Caco-2 (cell line): ENCODE data around the gene HHIPL1. TPM values are rescaled to one million over a fixed set of nuclear protein-coding genes. Genes with fewer than 3 reads are reported as not detected.

Source experiments
- BruUV-seq: library from RNA; stranded (reverse); fragments of 400-500 nt; replicated peaks from 2 replicates; lab custom pipeline; 2021; lab: Mats Ljungman, UMichigan
- CTCF ChIA-PET: fragments of 300-600 bp; sonication (Branson Sonifier 250); formaldehyde crosslinking; loops from one replicate; lab custom pipeline; 2022; ENCODE audit warnings: antibody characterized with exemption; lab: Charles Lee
- POLR2A ChIA-PET: fragments of 300-600 bp; sonication (Branson Sonifier 250); formaldehyde crosslinking; loops from one replicate; lab custom pipeline; 2022; ENCODE audit warnings: antibody characterized with exemption; lab: Charles Lee
- DNase-seq, 2 experiments: peaks; one replicate each; pipeline versions ENCODE4 v3.0.0 to v3.0.0-alpha.2; 2020 to 2022
- H3K27me3 ChIP-seq: replicated peaks from 2 replicates; pipeline ENCODE4 v1.6.0; 2011; ENCODE audit warnings: low read length; ENCODE audit not compliant: control insufficient read depth, insufficient read depth
- H3K36me3 ChIP-seq: 2 replicates; pipeline ENCODE4 v1.5.1; 2011; ENCODE audit warnings: low read length; ENCODE audit not compliant: control insufficient read depth, insufficient read depth
- H3K4me1 ChIP-seq: fragments of 250-450 bp; sonication (Bioruptor Pico); 2 replicates; pipeline ENCODE4 v1.5.1; 2020; ENCODE audit warnings: mild to moderate bottlenecking
- H3K4me3 ChIP-seq: 2 replicates; pipeline ENCODE4 v1.5.1; 2011; ENCODE audit warnings: low read depth, mild to moderate bottlenecking, control low read depth, low read length
- H3K9me3 ChIP-seq: fragments of 250-450 bp; sonication (Bioruptor Pico); 2 replicates; pipeline ENCODE4 v1.5.1; 2020; ENCODE audit warnings: mild to moderate bottlenecking, moderate library complexity
- H3K27ac Mint-ChIP-seq: one replicate; pipeline ENCODE4 v1.8.0; 2022; ENCODE audit warnings: mixed read lengths; ENCODE audit not compliant: unreplicated experiment
- H3K27me3 Mint-ChIP-seq: one replicate; pipeline ENCODE4 v1.8.0; 2022; ENCODE audit warnings: mixed read lengths; ENCODE audit not compliant: insufficient read depth, unreplicated experiment
- H3K36me3 Mint-ChIP-seq: one replicate; pipeline ENCODE4 v1.8.0; 2022; ENCODE audit warnings: mild to moderate bottlenecking, mixed read lengths; ENCODE audit not compliant: insufficient read depth, unreplicated experiment
- H3K4me1 Mint-ChIP-seq: one replicate; pipeline ENCODE4 v1.8.0; 2022; ENCODE audit warnings: low read depth, mixed read lengths; ENCODE audit not compliant: unreplicated experiment
- H3K4me3 Mint-ChIP-seq: one replicate; pipeline ENCODE4 v1.8.0; 2022; ENCODE audit warnings: mild to moderate bottlenecking, moderate library complexity, mixed read lengths; ENCODE audit not compliant: unreplicated experiment
- H3K9me3 Mint-ChIP-seq: one replicate; pipeline ENCODE4 v1.8.0; 2022; ENCODE audit warnings: mixed read lengths; ENCODE audit not compliant: unreplicated experiment
- intact Hi-C: fragments of 100-400 bp; cut with micrococcal nuclease; formaldehyde crosslinking; loops from one replicate; pipeline ENCODE4 v1.10.0; 2022; ENCODE audit not compliant: unreplicated experiment
- total RNA-seq: library from RNA; stranded (reverse); gene quantifications from 2 replicates; pipeline ENCODE4 v1.2.3, GENCODE V29; 2022
- TF ChIP-seq, protein P1 (sequence below), 2 experiments: fragments of 200-600 bp in 1 of 2; IDR thresholded peaks; 1 replicate in 1 of 2; 2 replicates in 1 of 2; pipeline versions ENCODE4 v1.5.1 to v1.8.0; 2011 to 2022; ENCODE audit warnings: antibody characterized with exemption in 1 of 2, control low read depth in 1 of 2, inconsistent platforms in 1 of 2, low read depth in 1 of 2, low read length in 1 of 2, mild to moderate bottlenecking in 1 of 2, moderate library complexity in 1 of 2; ENCODE audit not compliant: insufficient read depth in 1 of 2, severe bottlenecking in 1 of 2, unreplicated experiment in 1 of 2

Gene HHIPL1
- total RNA-seq, 1 experiment from 2014 or later, result 2.9 TPM

DNA sequence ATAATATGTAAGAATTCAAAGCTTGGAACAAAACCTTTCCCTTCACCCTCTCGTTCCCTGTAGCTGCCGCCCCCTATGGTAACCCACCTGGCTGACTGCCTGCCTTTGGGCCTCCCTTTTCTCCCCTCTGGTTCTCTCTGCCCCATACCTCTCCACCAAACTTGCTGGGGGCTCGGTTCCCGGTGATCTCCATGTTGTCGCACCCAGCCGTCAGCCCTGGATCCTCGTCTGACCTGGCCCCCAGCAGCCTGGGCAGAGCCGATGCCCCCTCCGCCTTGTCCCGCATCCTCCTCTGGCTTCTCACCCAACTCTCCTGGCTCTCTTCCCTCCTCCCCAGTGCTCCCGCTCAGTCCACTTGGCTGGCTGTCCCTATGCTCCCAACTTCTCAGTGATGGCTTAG lies 43.7 kb downstream of the HHIPL1 start:
- BruUV-seq, result no TSS peak
- no peak overlapping the region for H3K4me3 Mint-ChIP-seq
- TF ChIP-seq, protein P1, sequence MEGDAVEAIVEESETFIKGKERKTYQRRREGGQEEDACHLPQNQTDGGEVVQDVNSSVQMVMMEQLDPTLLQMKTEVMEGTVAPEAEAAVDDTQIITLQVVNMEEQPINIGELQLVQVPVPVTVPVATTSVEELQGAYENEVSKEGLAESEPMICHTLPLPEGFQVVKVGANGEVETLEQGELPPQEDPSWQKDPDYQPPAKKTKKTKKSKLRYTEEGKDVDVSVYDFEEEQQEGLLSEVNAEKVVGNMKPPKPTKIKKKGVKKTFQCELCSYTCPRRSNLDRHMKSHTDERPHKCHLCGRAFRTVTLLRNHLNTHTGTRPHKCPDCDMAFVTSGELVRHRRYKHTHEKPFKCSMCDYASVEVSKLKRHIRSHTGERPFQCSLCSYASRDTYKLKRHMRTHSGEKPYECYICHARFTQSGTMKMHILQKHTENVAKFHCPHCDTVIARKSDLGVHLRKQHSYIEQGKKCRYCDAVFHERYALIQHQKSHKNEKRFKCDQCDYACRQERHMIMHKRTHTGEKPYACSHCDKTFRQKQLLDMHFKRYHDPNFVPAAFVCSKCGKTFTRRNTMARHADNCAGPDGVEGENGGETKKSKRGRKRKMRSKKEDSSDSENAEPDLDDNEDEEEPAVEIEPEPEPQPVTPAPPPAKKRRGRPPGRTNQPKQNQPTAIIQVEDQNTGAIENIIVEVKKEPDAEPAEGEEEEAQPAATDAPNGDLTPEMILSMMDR (IDR thresholded peaks at IDR 0.05; ENCODE audit: insufficient read depth in 1 of 2, low read depth in 1 of 2, low read length in 1 of 2, severe bottlenecking in 1 of 2, unreplicated experiment in 1 of 2), result no peak
- ChIA-PET POLR2A (no interaction called here), CTCF (no interaction called here)
- H3K36me3 Mint-ChIP-seq, result peaks cover 5% of the 10 kb centered on the region
- no peak for DNase-seq
- 0 out of 2 replicates have a peak, but pooled peaks cover 3% of the 10 kb centered on the region for H3K4me1 ChIP-seq
- no peaks in the 10 kb centered on the region for H3K9me3 ChIP-seq
- no peak overlapping the region for H3K27ac Mint-ChIP-seq
- H3K9me3 Mint-ChIP-seq, result no peaks in the 10 kb centered on the region
- H3K4me1 Mint-ChIP-seq, result no peaks in the 10 kb centered on the region
- intact Hi-C loops, result no loop called here
- H3K27me3 ChIP-seq, result no peaks in the 10 kb centered on the region
- no peak overlapping the region for H3K4me3 ChIP-seq
- no peaks in the 10 kb centered on the region for H3K36me3 ChIP-seq
- H3K27me3 Mint-ChIP-seq, result peaks cover 33% of the 10 kb centered on the region

DNA sequence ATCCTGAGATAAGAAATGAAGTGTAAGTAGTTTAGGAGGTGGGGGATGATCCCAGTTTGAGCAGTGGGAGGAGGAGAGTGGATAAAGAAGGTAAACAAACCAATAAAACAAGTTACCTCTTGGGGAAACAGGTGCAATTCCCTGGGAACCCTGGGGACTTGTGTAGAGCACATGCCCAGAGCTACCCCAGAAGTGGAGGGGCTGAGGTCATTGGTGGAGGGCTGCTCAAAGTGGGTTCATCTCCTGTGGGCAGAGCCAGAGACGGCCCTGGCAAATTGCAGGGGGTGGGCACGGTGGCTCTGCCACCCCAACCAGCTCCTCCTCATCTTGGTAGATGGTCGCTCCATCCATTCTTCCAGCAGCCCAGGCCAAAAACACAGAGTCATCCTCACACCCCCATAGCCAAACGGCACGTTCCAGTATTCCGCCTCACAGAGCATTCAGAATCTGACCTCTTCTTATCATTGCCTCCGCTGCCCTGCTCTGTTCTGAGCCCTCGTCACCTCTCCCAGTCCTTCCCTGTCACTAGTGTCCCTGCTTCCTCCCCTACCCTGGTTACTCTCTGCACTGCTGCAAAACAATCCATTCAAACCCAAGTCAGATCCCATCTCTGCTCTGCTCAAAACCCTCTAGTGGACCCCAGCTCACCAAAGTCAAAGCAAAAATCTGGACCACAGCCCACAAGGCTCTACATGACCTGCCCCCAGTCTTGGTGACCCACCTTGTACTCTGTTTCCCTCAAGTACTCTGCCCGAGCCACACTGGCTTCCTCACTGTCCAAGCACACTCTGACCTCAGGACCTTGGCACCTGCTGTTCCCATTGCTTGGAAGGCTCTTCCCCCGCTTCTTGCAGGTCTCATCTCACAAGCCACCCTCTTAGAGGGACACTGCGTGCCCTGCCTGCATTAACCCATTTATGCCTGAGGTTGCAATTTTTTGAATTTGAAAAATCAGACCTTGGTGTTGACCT lies 44.6 kb downstream of the HHIPL1 start:
- Mint-ChIP-seq H3K27me3 (peaks cover 34% of the 10 kb centered on the region), H3K4me3 (no peak overlapping the region), H3K4me1 (no peaks in the 10 kb centered on the region), H3K27ac (no peak overlapping the region), H3K36me3 (no peaks in the 10 kb centered on the region), H3K9me3 (no peaks in the 10 kb centered on the region)
- POLR2A ChIA-PET, result no interaction called here
- H3K36me3 ChIP-seq, result no peaks in the 10 kb centered on the region
- no peak overlapping the region for H3K4me3 ChIP-seq
- TF ChIP-seq, protein P1 (IDR thresholded peaks at IDR 0.05; ENCODE audit: insufficient read depth in 1 of 2, low read depth in 1 of 2, low read length in 1 of 2, severe bottlenecking in 1 of 2, unreplicated experiment in 1 of 2), result no peak
- DNase-seq, result no peak
- intact Hi-C loops, result no loop called here
- BruUV-seq, result no TSS peak
- no peaks in the 10 kb centered on the region for H3K27me3 ChIP-seq
- H3K4me1 ChIP-seq, result 0 out of 2 replicates have a peak, but pooled peaks cover 2% of the 10 kb centered on the region
- CTCF ChIA-PET, result no interaction called here
- no peaks in the 10 kb centered on the region for H3K9me3 ChIP-seq

DNA sequence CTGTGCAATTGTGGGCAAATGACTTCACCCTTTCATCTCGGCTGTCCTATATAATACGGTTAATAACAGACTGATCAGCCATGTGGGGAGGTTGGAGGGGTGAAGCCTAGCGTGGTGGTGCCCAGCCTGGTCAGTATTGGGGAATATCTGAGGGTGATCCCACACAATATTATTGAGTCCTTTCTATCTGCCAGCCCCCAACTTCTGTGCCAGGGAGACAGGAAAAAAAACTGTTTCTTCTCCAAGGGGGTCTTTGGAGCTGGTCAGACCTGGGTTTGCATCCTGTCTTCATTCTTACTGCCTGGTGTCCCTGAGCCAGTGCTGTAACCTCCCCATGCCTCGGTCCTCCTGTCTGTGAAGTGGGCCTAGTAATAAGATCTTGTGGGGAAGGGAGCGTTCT lies 45.7 kb downstream of the HHIPL1 start:
- Histone ChIP-seq H3K4me1 (no peaks in the 10 kb centered on the region), H3K4me3 (no peak overlapping the region), H3K36me3 (no peaks in the 10 kb centered on the region), H3K27me3 (no peaks in the 10 kb centered on the region), H3K9me3 (no peaks in the 10 kb centered on the region)
- DNase-seq, result no peak
- H3K9me3 Mint-ChIP-seq, result no peaks in the 10 kb centered on the region
- CTCF ChIA-PET, result no interaction called here
- BruUV-seq, result no TSS peak
- H3K27ac Mint-ChIP-seq, result no peak overlapping the region
- intact Hi-C loops, result no loop called here
- POLR2A ChIA-PET, result no interaction called here
- H3K27me3 Mint-ChIP-seq, result peaks cover 33% of the 10 kb centered on the region
- TF ChIP-seq, protein P1 (IDR thresholded peaks at IDR 0.05; ENCODE audit: insufficient read depth in 1 of 2, low read depth in 1 of 2, low read length in 1 of 2, severe bottlenecking in 1 of 2, unreplicated experiment in 1 of 2), result no peak
- no peaks in the 10 kb centered on the region for H3K4me1 Mint-ChIP-seq
- no peaks in the 10 kb centered on the region for H3K36me3 Mint-ChIP-seq
- no peak overlapping the region for H3K4me3 Mint-ChIP-seq
